OCI-LY7 (cell line): ENCODE results near the gene VPS26C.

Experiments used
- CTCF ChIP-seq: fragments of 200-600 bp; sonication (generic); conservative IDR thresholded peaks from 2 replicates; pipeline ENCODE4 v1.5.1; 2014; ENCODE audit warnings: mild to moderate bottlenecking, antibody characterized with exemption, low read length, moderate library complexity, mixed read lengths
- EZH2phosphoT487 ChIP-seq: fragments of 200-600 bp; sonication (generic); IDR thresholded peaks from 2 replicates; pipeline ENCODE4 v1.6.1; 2018; ENCODE audit warnings: low read depth, borderline replicate concordance, mild to moderate bottlenecking, mixed run types, antibody characterized with exemption, low read length, moderate library complexity, mixed read lengths

- no peak for TF ChIP-seq CTCF
- no peak for TF ChIP-seq EZH2phosphoT487
These were observed 59.6 kb downstream of the VPS26C start for GRCh38 chr21:37207441-37208009.
